HG03439 (cell line): ENCODE measurements around the gene S100A16.
A peak's percentile ranks its signal among the peaks of the same experiment; 100 is the strongest.
"Not testable (repeated sequence)": the region's sequence is repeated elsewhere in the genome, so short reads cannot be mapped to it uniquely, and the experiment has no call there.

Source experiments
- ATAC-seq: cut with Tn5 transposase; IDR thresholded peaks from one replicate; pipeline ENCODE4 v1.9.1; 2021; ENCODE audit warnings: mild to moderate bottlenecking, moderate library complexity; ENCODE audit not compliant: unreplicated experiment

S100A16 gene

GRCh38 chr1:153612755-153613331 lies at the start of gene S100A16:
TSS of gene S100A16 (minus strand) at chr1:153613137. CDS start at chr1:153608151, 4,986 bp downstream.
- no peak for ATAC-seq

GRCh38 chr1:153662269-153662668 lies 49.3 kb upstream of the S100A16 start:
- no peak for ATAC-seq

GRCh38 chr1:153661111-153661708 lies 48.3 kb upstream of the S100A16 start:
- ATAC-seq: no peak

GRCh38 chr1:153659656-153660055 lies 46.7 kb upstream of the S100A16 start:
- ATAC-seq: no peak

GRCh38 chr1:153659175-153659534 lies 46.2 kb upstream of the S100A16 start:
- no peak for ATAC-seq

GRCh38 chr1:153658400-153659174 lies 45.6 kb upstream of the S100A16 start, which contains the start of gene SNAPIN:
TSS of gene SNAPIN (plus strand) at chr1:153658703. CDS start at chr1:153658744, 41 bp downstream.
- ATAC-seq: peak; percentile 86

- ATAC-seq: no peak
These were observed 42.4 kb upstream of the S100A16 start for GRCh38 chr1:153655333-153655732.

GRCh38 chr1:153652805-153653500 lies 40.0 kb upstream of the S100A16 start:
- no peak for ATAC-seq

GRCh38 chr1:153651771-153652170 lies 38.8 kb upstream of the S100A16 start:
- no peak for ATAC-seq

GRCh38 chr1:153649863-153650235 lies 36.9 kb upstream of the S100A16 start:
- ATAC-seq: no peak

GRCh38 chr1:153649137-153649862 lies 36.4 kb upstream of the S100A16 start:
- no peak for ATAC-seq

GRCh38 chr1:153648000-153648643 lies 35.2 kb upstream of the S100A16 start:
- ATAC-seq: no peak

- ATAC-seq: no peak
These were observed 34.4 kb upstream of the S100A16 start for GRCh38 chr1:153647346-153647714.

GRCh38 chr1:153646672-153647345 lies 33.9 kb upstream of the S100A16 start:
- no peak for ATAC-seq

- ATAC-seq: no peak
These were observed 30.9 kb upstream of the S100A16 start for GRCh38 chr1:153643816-153644215.

GRCh38 chr1:153643100-153643499 lies 30.2 kb upstream of the S100A16 start:
- ATAC-seq: no peak

GRCh38 chr1:153642161-153642560 lies 29.2 kb upstream of the S100A16 start:
- ATAC-seq: no peak

GRCh38 chr1:153640861-153641260 lies 27.9 kb upstream of the S100A16 start:
- ATAC-seq: no peak

GRCh38 chr1:153640213-153640612 lies 27.3 kb upstream of the S100A16 start:
- not testable (repeated sequence) for ATAC-seq

- no peak for ATAC-seq
These were observed 26.3 kb upstream of the S100A16 start for GRCh38 chr1:153639280-153639679.
